NCI-H82 (cell line): ENCODE data around the gene DENND4B.

Source experiments
- DNase-seq: peaks from one replicate; lab custom pipeline; 2025; lab: John Stamatoyannopoulos, UW

The DENND4B gene

DNA sequence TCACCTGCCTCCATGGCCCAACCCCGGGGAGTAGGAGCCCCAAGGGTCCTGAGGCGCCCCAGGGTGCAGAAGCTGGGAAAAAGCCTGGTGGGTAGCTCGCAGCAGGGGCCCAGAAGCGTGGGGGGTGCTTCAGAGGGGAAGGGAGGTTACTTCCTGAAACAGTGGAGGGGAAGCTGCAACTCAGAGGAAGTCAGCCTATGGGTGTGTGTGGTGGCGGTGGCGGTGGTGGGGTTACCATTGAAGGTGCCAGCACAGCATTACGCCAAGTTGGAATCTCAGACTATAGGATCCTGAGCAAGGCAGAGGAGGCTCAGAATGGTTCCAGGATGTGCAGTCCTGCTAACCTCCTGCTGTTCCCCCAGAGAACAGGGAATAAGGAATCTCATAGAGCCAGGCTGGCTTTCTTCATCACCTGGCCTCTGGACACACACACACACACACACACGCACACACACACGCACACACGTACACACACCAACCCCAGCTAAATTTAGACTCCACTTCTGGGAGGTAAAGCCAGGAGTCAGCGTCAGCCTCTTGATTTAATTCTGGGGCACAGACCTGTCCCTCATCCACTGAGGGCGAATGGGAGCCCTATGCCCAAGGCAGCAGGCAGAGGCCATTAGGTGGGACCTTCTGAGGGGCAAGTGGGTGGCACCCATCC is 1.3 kb downstream of the DENND4B start:
- no peak for DNase-seq

DNA sequence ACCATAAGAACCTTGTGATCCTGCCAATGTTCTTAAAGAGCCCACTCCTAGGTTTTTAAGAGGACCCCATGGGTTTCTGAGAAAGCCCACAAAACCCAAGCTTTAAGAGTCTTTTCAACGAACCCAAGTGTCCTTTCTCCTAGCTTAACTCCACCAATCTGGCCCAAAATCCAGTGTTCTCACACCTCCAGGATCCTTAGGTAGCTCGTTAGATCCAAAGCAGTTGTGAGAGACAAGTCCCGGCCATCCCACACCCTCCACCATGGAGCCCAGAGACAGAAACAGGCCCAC is 1.7 kb downstream of the DENND4B start:
- no peak for DNase-seq

- DNase-seq: peak; percentile 53
Observed at GRCh38 chr1:153944005-153944826, 2.3 kb downstream of the DENND4B start.

DNA sequence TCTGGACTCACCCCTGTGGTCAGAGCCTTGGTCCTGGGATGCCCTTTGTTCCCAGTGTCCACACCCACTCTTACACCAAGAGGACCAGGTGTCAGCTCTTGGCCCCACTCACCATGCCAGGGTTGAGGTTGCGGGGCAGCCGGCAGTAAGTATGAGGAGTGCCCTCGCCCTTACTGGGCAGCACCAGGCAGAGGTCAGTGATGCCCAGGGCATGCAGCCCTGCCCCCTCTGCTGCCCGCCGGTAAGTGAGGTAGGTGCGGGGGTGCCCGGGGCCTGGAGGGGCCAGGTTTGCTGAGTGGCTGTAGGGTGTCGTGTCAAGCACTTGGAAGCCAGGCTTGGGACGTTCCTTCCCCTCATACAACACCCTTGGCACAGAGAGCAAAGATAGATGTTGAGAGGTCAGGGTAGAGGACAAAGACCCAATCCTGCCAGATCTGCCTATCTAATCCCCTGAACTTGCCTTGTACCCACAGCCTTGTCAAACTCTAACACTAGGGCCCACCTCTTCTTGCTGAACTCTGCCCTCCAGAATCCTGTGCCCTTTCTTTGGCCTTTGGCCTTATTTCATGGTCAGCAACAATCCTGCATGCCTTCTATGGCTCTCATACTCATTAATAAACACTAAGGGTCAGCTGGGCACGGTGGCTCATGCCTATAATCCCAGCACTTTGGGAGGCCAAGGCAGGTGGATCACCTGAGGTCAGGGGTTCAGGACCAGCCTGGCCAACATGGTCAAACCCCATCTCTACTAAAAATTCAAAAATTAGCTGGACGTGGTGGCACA is 3.6 kb downstream of the DENND4B start:
- DNase-seq: no peak

GRCh38 chr1:153941826-153942725 is 4.4 kb downstream of the DENND4B start:
- DNase-seq: no peak

- DNase-seq: no peak
Observed at GRCh38 chr1:153940756-153941155, 5.8 kb downstream of the DENND4B start.

DNA sequence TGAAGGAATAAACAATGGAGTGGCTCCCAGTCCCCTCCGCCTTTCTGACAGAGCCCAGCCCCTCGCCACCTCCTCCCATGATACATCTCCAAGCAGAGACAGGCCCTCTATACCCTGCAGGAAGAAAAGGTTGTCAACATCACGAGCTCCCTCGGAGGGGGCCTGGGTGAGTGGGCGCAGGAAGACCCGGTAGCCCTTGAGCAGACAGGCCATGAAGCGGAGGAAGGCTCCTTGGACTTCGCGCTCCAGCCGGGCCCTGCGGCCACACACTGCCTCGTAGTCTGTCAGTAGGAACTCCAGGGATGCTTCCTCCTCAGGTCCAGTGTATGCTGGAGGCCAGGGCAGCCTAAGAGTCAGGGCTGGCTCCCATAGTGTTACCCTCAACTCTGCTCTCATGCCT is 7.0 kb downstream of the DENND4B start:
- DNase-seq: no peak

- DNase-seq: no peak
Observed at GRCh38 chr1:153938996-153939395, 7.5 kb downstream of the DENND4B start.

DNA sequence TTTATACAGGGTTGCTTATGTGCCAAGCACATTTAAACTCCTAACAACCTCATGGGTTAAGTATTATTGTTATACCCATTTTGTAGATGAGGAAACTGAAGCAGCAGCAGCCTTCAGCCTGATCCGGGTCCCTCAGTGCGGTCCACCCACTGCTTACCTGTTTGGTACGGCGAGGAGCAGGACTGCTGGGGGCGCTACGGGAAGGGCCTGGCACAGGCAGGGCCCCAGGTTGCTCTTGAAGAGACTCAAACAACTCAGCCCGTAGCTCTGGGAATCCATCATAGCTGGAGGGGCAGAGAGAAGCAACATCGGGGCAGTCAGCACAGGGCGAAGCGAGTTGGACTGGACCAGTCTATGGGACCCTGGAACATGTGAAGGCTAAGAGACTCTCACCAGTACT is 9.2 kb downstream of the DENND4B start:
- no peak for DNase-seq

DNA sequence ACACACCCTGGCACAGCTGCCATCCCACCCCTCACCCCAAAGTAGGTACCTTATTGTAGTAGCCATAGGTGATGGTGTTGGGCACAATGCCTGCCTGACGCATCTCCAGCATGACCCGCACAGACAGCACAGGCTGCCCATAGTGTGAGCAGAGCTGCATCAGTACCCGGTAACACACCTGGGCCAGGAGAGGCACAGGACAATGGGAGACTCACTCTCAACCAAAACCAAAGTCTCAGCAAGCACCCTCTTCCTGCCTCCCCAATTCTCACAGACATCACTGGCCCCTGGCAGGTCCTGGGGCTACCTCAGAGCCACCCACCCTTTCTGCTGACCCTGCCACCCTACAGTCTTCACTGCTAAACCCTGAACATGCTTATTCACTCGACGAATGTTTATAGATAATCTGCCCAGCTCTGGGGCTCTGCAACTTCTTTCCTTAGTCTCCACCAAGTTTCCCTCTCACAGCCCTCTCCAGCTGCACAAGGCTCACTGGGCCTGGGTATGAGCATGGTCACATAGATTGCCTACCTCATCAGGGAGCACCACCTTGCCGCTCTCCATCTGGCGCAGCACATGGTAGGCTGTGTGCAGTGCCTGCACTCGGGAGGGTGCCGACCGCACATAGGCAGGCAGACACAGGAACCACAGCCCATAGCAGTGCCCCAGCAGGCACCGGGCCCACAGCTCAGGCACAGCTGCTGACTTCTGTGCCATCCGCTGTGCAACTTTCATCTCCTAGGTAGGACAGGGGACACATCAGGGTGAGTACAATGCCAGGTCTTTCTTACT is 10.3 kb downstream of the DENND4B start:
- no peak for DNase-seq

DNA sequence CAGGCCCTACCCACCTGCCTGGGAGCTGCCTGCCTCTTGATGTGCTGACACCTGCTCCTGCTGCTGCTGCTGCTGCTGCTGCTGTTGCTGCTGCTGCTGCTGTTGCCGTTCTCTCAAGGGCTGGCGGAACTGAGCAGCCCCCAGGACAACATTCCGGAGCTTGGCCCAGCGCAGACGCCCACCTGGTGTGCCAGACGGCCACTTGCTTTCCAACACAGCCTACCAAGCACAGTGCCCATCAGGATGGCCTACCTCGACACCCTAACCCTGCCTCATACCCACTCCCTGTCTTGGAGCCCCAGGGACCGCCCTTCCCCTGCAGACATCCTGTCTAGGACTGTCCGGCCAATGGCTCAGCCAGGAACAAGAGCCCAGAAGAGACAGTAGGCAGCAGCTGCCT is 11.8 kb downstream of the DENND4B start:
- no peak for DNase-seq

DNA sequence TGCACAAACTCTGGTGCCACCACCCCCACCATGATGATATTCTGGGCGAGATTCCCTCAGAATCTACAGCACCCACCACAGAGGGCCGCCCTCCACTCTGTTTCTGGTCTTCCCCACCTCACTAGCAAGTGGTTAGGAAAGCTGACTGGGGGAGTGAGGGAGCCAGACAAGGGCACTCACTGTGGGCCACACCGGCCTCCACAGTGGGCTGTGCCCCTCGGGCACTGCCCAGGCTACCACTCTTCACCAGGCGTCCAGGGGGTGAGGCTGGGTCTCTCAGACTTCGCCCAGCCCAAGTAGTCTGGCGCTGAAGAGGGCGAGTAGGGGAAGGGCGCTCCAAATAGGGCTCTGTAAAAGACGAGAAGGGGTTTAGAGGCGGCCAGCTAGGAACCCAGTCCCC is 12.6 kb downstream of the DENND4B start:
- no peak for DNase-seq

DNA sequence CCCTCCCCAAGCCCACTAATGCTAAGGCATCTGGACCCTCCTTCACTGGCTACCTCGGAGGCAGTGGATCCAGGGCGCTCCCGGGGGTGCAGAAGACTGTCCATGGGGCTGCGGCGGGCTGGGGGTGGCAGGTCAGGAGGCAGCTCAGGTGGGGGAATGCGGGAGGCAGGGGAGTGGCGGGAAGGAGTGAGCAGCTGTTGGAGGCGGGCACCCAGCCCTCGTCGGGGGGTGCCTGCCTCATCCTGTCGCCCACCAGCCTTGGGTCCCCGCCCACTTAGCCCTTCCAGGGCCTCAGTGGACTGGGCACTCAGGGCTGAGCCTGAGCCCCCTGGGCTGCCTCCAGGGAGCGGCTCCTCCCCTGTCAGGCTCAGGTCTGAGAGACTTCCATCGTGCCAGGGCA is 13.1 kb downstream of the DENND4B start:
- no peak for DNase-seq

GRCh38 chr1:153932156-153933131 is 14.1 kb downstream of the DENND4B start:
- DNase-seq: no peak

DNA sequence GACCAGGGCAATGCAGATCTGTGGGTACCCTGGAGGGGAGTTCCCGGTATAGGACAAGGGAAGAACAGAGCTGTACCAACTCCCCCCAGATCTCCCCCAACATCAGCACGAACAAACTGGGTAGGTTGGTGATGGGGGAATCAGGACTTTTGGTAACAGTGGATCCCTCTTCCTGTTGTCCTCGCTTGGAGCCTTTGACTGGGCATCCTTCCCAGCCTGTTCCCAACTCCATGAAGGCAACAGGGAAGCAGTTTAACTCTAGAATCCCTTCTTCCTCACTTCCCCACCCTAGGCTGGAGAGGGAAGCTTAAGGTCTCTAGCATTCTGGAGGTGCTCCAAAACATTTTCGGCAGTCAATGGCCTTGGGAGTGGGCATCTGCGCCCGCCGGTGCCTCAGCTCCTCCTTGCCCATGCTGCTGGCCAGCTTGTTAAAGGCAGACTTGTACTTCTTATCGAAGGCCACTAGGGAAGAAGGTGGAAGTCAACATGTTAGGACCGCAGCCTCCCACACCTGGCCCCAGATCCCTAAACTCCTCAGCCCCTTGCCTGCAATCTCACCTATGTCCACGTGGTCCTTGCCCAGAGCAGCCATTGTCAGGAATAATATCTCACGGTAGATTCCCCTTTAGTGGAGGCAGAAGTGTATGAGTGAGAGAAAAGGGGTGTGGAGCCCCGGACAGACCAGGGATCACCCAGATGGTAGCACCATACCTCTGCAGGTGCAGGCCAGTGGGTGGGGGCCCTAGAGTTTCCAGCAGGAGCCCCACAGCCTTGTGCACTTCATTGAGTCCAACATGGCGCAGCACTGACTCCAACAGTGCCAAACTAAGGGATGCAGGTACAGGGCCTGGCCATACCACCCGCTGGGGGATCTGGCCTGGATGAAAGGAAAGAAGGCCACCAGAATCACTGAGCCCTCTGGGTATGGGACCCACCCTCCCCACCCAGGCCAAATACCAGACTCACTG is 16.3 kb downstream of the DENND4B start:
- DNase-seq: no peak

GRCh38 chr1:153929426-153929825 is 17.1 kb downstream of the DENND4B start:
- no peak for DNase-seq

- no peak for DNase-seq
Observed at GRCh38 chr1:153928791-153929341, 17.7 kb downstream of the DENND4B start.

DNA sequence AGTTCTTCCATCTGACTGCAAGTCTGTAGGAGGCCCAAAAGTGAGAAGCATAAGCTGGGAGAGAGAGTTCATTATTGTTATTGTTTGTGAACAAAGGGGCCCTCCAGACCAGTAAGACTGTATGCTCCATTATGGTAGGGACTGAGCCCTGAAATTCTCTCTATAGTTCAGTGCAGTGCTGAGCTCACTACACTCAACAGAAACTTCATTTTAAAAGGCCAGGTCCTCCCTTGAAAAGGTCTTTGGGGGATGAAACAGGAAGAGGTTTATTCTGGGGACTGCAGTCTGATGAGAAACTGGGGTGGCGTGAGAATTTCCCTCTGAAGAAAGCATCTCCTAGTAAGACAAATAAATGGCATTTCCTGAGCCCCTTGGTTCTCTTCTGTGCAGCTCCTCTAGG is 18.3 kb downstream of the DENND4B start:
- no peak for DNase-seq

DNA sequence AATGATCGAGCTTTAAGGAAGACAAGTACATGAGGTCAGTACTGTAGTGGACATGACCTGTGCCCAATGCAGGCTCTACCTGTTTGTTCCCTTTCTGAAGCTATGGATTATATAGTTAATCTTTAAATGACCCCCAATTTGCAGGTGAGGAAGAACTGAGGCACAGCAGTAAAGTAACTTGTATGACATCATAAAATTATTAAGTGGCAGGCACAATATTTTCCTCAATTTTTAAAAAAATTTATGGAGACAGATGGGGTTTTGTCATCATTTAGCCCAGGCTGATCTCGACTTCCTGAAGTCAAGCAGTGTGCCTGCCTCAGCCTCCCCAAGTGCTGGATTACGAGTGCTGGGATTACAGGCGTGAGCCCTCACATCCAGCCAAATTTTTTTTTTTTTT is 20.1 kb downstream of the DENND4B start:
- no peak for DNase-seq
